H1 (cell line): ENCODE measurements around the gene RIN1. TPM values are rescaled to one million over a fixed set of nuclear protein-coding genes. Genes with fewer than 3 reads are reported as not detected.

Experiments
- ASH2L ChIP-seq: fragments of 200-600, 300-600 bp; sonication (generic); IDR thresholded peaks from one replicate; pipeline ENCODE4 v1.7.1; 2017; ENCODE audit warnings: low read length
- ATF2 ChIP-seq: IDR thresholded peaks from 2 replicates; pipeline ENCODE4 v1.6.1; 2012; ENCODE audit warnings: low read length, inconsistent platforms
- ATF3 ChIP-seq: IDR thresholded peaks from 2 replicates; pipeline ENCODE4 v1.6.1; 2011; ENCODE audit warnings: low read depth, mild to moderate bottlenecking, low read length; ENCODE audit not compliant: insufficient read depth
- BRCA1 ChIP-seq: IDR thresholded peaks from 2 replicates; pipeline ENCODE4 v1.6.1; 2012; ENCODE audit warnings: low read depth, low read length, improper control_type of control experiment
- FOSL1 ChIP-seq: IDR thresholded peaks from 2 replicates; pipeline ENCODE4 v1.6.1; 2011; ENCODE audit warnings: mild to moderate bottlenecking, low read depth, low read length, moderate library complexity; ENCODE audit not compliant: insufficient read depth
- HDAC6 ChIP-seq: IDR thresholded peaks from one replicate; pipeline ENCODE4 v1.7.1; 2012; ENCODE audit warnings: low read depth, mild to moderate bottlenecking, inconsistent platforms, low read length, moderate library complexity
- JUN ChIP-seq: IDR thresholded peaks from 2 replicates; pipeline ENCODE4 v1.6.1; 2011; ENCODE audit warnings: low read depth, mild to moderate bottlenecking, improper control_type of control experiment, low read length
- KDM1A ChIP-seq: fragments of 200-600, 300-600 bp; sonication (generic); IDR thresholded peaks from 2 replicates; pipeline ENCODE4 v1.7.1; 2016; ENCODE audit warnings: mild to moderate bottlenecking, low read length, borderline replicate concordance
- NANOG ChIP-seq: IDR thresholded peaks from 2 replicates; pipeline ENCODE4 v1.6.1; 2011; ENCODE audit warnings: low read length, low read depth, mild to moderate bottlenecking, inconsistent platforms; ENCODE audit not compliant: insufficient read depth, poor library complexity, severe bottlenecking
- POLR2A ChIP-seq, 2 experiments: IDR thresholded peaks; 1 replicate in 1 of 2; 2 replicates in 1 of 2; pipeline ENCODE4 v1.6.1; 2011; ENCODE audit warnings: low read depth in 2 of 2, low read length in 2 of 2, mild to moderate bottlenecking in 2 of 2; ENCODE audit errors: control extremely low read depth in 1 of 2
- POLR2AphosphoS5 ChIP-seq: IDR thresholded peaks from 2 replicates; pipeline ENCODE4 v1.6.1; 2011; ENCODE audit warnings: low read depth, low read length
- RAD21 ChIP-seq, 2 experiments: IDR thresholded peaks in 1 of 2; conservative IDR thresholded peaks in 1 of 2; 2 replicates each; pipeline ENCODE4 v1.6.1; 2011; ENCODE audit warnings: low read depth in 2 of 2, low read length in 2 of 2, improper control_type of control experiment in 1 of 2, inconsistent platforms in 1 of 2, mild to moderate bottlenecking in 1 of 2, moderate library complexity in 1 of 2
- RXRA ChIP-seq: IDR thresholded peaks from 2 replicates; pipeline ENCODE4 v1.6.1; 2011; ENCODE audit warnings: low read depth, mild to moderate bottlenecking, low read length, moderate library complexity; ENCODE audit not compliant: insufficient read depth
- SAP30 ChIP-seq: fragments of 300-600 bp; sonication (generic); IDR thresholded peaks from 2 replicates; pipeline ENCODE4 v1.7.1; 2012; ENCODE audit warnings: low read length, moderate library complexity, mild to moderate bottlenecking, inconsistent platforms; ENCODE audit not compliant: insufficient read depth, insufficient replicate concordance
- SIN3A ChIP-seq, 2 experiments: IDR thresholded peaks in 1 of 2; conservative IDR thresholded peaks in 1 of 2; 2 replicates each; pipeline ENCODE4 v1.6.1; 2011 to 2012; ENCODE audit warnings: low read length in 2 of 2, improper control_type of control experiment in 1 of 2, low read depth in 1 of 2, mild to moderate bottlenecking in 1 of 2
- SIX5 ChIP-seq: IDR thresholded peaks from 2 replicates; pipeline ENCODE4 v1.6.1; 2011; ENCODE audit warnings: mild to moderate bottlenecking, low read depth, low read length
- SP1 ChIP-seq: IDR thresholded peaks from 2 replicates; pipeline ENCODE4 v1.6.1; 2011; ENCODE audit warnings: low read depth, low read length
- TAF1 ChIP-seq: IDR thresholded peaks from 2 replicates; pipeline ENCODE4 v1.6.1; 2011; ENCODE audit warnings: mild to moderate bottlenecking, low read depth, low read length
- TBP ChIP-seq: IDR thresholded peaks from 2 replicates; pipeline ENCODE4 v1.6.1; 2011; ENCODE audit warnings: low read depth, low read length, improper control_type of control experiment
- TCF12 ChIP-seq: IDR thresholded peaks from 2 replicates; pipeline ENCODE4 v1.6.1; 2011; ENCODE audit warnings: low read depth, mild to moderate bottlenecking, low read length
- polyA plus RNA-seq, 7 experiments: library from polyadenylated mRNA; depleted of rRNA in 3 of 7; stranded (reverse) in 5 of 7; unstranded in 2 of 7; fragments of >200 nt in 5 of 7; fragments of 200-250 nt in 2 of 7; gene quantifications; 1 replicate in 5 of 7; 2 replicates in 1 of 7; 4 replicates in 1 of 7; pipeline versions ENCODE4 v1.2.1 to v1.2.3, GENCODE V29; 2011 to 2013; ENCODE audit warnings: missing spikeins in 2 of 7, mixed read lengths in 2 of 7
- total RNA-seq: library from RNA; stranded (reverse); fragmentation: NEBNext Ultra II Directional; extraction: Animal tissue kit (Norgen Biotek cat#: 25700); gene quantifications from 2 replicates; pipeline ENCODE4 v1.2.1, GENCODE V29; 2021
- TF ChIP-seq, protein P1 (sequence below): IDR thresholded peaks from 2 replicates; pipeline ENCODE4 v1.6.1; 2012; ENCODE audit warnings: inconsistent platforms

RIN1 gene
- total and polyA plus RNA-seq, 2 of the 8 experiments (the other 6 are each of a cell fraction or from before 2014, with no cell fraction given) = 2.5 to 5.4 TPM

DNA sequence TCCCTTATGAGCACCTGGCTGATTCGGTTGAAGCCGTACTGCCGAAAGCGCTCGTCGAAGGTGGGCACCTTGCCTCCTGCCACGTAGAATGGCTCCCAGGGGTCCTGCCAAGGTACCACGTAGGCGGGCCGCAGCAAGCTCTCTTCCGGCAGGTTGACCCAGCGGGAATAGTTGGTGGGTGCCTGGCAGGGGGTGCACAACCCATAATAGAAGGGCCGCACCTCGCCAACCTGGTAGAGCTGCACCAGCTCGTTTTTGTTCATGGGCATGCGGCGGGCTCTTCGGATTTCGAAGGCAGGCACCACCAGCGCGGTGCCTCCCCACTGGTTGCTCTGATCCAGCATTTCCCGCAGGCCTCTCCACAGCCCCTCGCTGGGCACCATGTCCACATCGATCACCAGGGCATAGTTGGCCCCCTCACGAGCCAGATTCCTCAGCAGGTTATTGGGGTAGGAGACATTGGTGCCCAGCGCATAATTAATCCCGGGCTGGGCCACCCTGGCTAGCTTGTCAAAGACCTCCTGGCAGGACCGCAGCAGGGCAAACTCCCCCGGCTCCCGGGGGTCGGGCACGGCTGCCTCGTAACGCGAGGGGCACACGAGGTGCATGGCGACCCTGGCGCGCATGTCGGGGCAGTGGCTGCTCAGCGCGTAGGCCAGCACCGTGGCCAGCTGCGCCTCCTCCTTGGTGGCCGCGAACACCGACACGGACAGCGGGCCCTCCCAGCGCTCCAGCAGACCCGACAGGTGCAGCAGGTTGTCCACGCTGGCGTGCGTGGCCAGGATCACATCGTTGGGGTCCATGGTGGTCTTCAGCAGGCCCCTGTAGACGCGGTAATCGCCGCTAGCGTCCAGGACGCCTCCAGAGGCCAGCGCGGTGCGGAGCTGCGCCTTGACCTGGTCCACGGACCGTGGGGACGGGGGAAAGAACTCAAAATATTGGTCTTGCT lies 10.5 kb upstream of the RIN1 start (continued):
- TF ChIP-seq RAD21 (IDR thresholded peaks at IDR 0.05 in 1 of 2, conservative IDR thresholded peaks at IDR 0.05 in 1 of 2; ENCODE audit: low read depth in 2 of 2, low read length in 2 of 2) = no peak
- 0 out of 4 replicates have a peak, but pooled peaks of 1 of the 2 experiments have one; percentile 14 for TF ChIP-seq SIN3A (conservative IDR thresholded peaks at IDR 0.05 in 1 of 2, IDR thresholded peaks at IDR 0.05 in 1 of 2; ENCODE audit: low read depth in 1 of 2, low read length in 2 of 2)
- no peak for TF ChIP-seq POLR2AphosphoS5
- TF ChIP-seq, protein P1, sequence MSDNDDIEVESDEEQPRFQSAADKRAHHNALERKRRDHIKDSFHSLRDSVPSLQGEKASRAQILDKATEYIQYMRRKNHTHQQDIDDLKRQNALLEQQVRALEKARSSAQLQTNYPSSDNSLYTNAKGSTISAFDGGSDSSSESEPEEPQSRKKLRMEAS = peak; percentile 29; the same call in 1 of the 2 replicates
- TF ChIP-seq FOSL1 = no peak
- no peak for TF ChIP-seq POLR2A (IDR thresholded peaks at IDR 0.05; ENCODE audit: control extremely low read depth in 1 of 2, low read depth in 2 of 2, low read length in 2 of 2)
- no peak for TF ChIP-seq KDM1A
- no peak for TF ChIP-seq ATF3
- no peak for TF ChIP-seq TBP
- no peak for TF ChIP-seq TCF12
- no peak for TF ChIP-seq JUN
- no peak for TF ChIP-seq ATF2
- TF ChIP-seq SP1 = no peak
- no peak for TF ChIP-seq HDAC6
- TF ChIP-seq TAF1 = no peak
- TF ChIP-seq NANOG = no peak
- TF ChIP-seq RXRA = no peak
- TF ChIP-seq SAP30 = no peak
- TF ChIP-seq ASH2L = no peak
- TF ChIP-seq SIX5 = no peak
- no peak for TF ChIP-seq BRCA1
